Ishikawa (cell line): ENCODE data around the gene CEP57L1.

Experiments
- CEBPB ChIP-seq: IDR thresholded peaks from 2 replicates; pipeline ENCODE4 v1.6.1; 2012
- CREB1 ChIP-seq: IDR thresholded peaks from 2 replicates; pipeline ENCODE4 v1.6.1; 2012; ENCODE audit warnings: low read depth
- EGR1 ChIP-seq: IDR thresholded peaks from 2 replicates; pipeline ENCODE4 v1.6.1; 2012
- EP300 ChIP-seq: IDR thresholded peaks from 2 replicates; pipeline ENCODE4 v1.6.1; 2012; ENCODE audit warnings: borderline replicate concordance
- FOXM1 ChIP-seq: IDR thresholded peaks from 2 replicates; pipeline ENCODE4 v1.6.1; 2012; ENCODE audit warnings: low read depth, borderline replicate concordance
- RAD21 ChIP-seq: IDR thresholded peaks from 2 replicates; pipeline ENCODE4 v1.6.1; 2012; ENCODE audit warnings: low read depth
- REST ChIP-seq: IDR thresholded peaks from 2 replicates; pipeline ENCODE4 v1.6.1; 2012; ENCODE audit warnings: low read depth, mild to moderate bottlenecking
- TAF1 ChIP-seq: IDR thresholded peaks from 2 replicates; pipeline ENCODE4 v1.6.1; 2012; ENCODE audit warnings: low read depth, mild to moderate bottlenecking
- TCF12 ChIP-seq: IDR thresholded peaks from 2 replicates; pipeline ENCODE4 v1.6.1; 2012; ENCODE audit warnings: low read depth
- TEAD4 ChIP-seq: IDR thresholded peaks from 2 replicates; pipeline ENCODE4 v1.6.1; 2012
- USF1 ChIP-seq: IDR thresholded peaks from 2 replicates; pipeline ENCODE4 v1.6.1; 2012
- YY1 ChIP-seq: IDR thresholded peaks from 2 replicates; pipeline ENCODE4 v1.6.1; 2012; ENCODE audit warnings: low read depth
- ZBTB7A ChIP-seq: IDR thresholded peaks from 2 replicates; pipeline ENCODE4 v1.6.1; 2012; ENCODE audit warnings: low read depth
- TF ChIP-seq, protein P1 (sequence below): IDR thresholded peaks from 2 replicates; pipeline ENCODE4 v1.6.1; 2012

GRCh38 chr6:109179507-109179906 lies 84.2 kb downstream of the CEP57L1 start:
- no peak for TF ChIP-seq REST
- no peak for TF ChIP-seq YY1
- TF ChIP-seq TAF1: no peak
- no peak for TF ChIP-seq ZBTB7A
- no peak for TF ChIP-seq CEBPB
- TF ChIP-seq, protein P1, sequence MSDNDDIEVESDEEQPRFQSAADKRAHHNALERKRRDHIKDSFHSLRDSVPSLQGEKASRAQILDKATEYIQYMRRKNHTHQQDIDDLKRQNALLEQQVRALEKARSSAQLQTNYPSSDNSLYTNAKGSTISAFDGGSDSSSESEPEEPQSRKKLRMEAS: no peak
- no peak for TF ChIP-seq EP300
- TF ChIP-seq TCF12: no peak
- no peak for TF ChIP-seq RAD21
- TF ChIP-seq FOXM1: no peak
- no peak for TF ChIP-seq TEAD4
- no peak for TF ChIP-seq EGR1
- TF ChIP-seq CREB1: no peak
- TF ChIP-seq USF1: no peak
